GM18526 (cell line): Measurements from ENCODE around the gene UCK2.

Experiments used
- POLR2A ChIP-seq: IDR thresholded peaks from 3 replicates; pipeline ENCODE4 v1.6.1; 2011; ENCODE audit not compliant: insufficient read length; ENCODE audit errors: extremely low read depth

The UCK2 gene

DNA sequence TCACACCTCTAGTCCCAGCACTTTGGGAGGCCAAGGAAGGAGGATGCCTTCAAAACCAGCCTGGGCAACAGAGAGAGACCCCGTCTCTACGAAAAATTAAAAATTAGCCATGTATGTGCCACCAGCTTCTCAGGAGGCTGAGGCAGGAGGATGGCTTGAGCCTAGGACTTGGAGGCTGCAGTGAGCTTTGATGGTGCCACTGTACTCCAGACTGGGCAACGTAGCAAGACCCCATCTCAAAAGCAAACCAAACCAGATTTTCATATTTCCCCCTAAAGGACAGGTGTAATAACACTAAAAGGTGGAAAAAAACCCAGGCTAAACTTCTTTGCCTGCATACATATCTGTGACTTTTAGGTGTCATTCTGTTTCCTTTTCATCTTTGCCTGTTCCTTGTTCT is 3.7 kb downstream of the UCK2 start:
- no peak for TF ChIP-seq POLR2A

DNA sequence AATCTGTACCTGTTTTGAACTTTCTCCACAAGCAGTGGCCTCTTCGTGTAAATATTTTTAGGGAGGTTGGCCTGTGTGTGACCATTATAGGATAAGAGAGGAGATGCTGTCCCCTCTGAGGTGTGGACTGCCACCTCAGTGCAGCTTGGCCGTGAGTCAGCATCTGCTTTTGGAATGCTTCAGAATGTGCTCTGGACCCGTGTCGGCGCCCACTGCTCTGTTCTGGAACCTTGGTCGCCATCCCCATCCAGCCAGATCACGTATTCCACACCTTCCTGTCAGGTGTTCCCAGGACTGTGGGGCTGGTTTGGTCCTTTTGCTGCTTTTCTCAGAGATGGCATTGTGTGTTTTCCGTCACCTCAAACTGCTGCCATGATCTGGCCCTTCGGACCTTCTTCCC is 5.5 kb downstream of the UCK2 start:
- TF ChIP-seq POLR2A, result no peak

DNA sequence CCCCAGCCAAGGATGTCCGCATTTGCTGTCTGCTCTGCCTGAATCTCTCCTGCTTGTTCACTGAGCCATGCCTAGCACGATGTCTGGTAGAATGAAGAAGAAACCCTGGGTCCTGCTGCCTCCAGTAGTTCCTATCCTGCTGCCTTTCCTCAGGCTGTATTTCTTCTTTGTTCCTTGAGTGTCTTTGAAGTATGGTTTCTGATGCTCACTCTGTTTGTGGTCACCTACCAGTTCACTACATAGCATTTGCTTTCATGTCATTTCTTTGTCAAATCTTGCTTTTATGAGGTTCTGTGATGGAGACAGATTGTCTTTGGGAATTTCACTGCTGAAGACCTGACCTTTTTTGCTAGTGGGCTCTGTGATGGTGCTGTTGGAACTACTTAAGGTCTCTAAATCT is 5.9 kb downstream of the UCK2 start:
- no peak for TF ChIP-seq POLR2A

DNA sequence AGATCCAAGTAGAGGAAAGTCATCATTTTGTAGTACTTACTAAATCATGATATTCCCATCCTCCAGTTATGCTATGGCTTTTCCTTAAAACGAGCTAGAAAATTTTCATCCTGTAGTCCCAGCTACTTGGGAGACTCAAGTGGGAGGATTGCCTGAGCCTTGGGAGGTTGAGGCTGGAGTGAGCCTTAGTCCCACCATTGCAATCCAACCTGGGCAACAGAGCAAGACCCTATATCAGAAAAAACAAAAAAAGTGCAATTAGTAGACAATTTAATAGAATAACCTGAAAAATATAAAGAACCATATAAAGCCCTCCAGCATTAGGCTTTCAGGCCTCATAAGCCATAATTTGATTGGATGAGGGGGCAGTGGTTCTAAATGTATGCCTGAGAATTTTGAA is 6.8 kb downstream of the UCK2 start:
- no peak for TF ChIP-seq POLR2A

DNA sequence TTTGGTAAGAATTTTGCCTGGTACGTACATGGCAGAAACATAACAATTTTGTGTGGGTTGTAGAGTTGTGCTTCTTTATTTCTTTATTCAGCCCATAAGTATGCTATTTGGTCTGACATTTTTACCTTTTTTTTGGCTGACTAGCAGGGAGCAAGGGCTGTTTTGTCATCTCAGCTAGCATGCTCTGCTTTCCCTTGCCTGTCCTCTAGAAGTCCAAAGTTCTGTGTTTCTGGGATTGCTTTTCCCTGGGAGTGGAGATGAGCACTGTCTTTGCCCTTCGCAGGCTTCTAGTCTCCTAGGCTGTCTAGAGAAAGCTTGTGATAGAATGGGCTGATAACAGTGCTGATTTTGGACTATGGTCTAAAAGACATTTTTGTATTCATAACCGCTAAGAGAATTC is 7.5 kb downstream of the UCK2 start:
- no peak for TF ChIP-seq POLR2A

DNA sequence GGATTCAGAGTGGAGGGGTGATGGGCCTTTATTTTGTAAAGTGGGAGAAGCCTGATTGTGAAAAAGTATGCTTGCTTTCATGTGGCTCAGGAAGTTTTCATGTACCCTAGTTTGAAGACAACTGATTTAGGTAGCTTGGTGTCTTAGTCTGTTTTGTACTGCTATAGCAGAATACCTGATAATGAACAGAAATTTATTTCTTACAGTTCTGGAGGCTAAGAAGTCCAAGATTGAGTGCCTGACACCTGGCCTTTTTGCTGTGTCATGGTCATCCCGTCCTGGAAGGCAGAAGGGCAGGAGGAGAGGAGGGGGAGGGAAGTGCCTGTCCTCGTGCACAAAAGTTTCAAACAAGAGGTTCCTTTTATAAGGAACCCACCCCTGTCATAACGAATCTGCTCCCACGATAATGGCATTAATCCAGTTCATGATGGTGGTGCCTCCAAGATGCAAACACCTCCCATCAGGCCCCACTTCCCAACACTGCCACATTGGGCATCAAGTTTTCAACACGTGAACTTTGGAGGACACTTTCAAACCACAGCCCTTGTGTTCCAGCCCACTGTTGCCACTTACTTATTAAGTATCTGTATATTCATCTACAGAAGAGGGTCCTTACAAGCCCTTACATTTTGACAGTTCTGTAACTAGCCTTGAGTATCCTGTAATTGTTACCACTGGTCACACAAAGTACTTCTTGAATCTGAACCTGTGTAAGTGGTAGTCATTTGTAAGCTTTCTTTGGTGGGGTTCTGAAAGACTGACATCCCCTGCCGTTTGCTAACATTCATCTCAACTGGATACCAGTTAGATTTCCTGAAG is 9.5 kb downstream of the UCK2 start:
- no peak for TF ChIP-seq POLR2A

DNA sequence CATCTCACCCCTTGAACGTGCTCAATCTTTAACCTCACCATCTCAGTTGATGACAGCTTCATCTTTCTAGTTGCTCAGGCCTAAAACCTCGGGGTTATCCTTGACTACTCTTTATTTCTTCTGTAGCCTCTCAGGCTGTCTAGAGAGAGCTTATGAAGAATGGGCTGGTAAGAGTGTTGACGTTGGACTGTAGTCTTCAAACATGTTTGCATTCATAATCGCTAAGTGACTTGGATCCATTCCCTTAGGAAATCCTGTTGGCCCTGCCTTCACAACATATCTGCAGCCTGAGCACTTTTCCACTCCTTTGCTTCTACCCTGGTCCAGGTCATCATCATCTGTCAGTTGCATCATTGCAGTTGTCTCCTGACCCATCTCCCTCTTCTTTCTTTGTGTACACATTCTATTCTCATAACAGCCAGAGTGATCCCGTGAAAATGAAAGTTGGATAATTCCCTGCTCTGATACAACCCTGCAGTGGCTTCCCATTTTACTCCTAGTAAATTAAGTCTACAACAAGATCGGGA is 10.5 kb downstream of the UCK2 start:
- no peak for TF ChIP-seq POLR2A

DNA sequence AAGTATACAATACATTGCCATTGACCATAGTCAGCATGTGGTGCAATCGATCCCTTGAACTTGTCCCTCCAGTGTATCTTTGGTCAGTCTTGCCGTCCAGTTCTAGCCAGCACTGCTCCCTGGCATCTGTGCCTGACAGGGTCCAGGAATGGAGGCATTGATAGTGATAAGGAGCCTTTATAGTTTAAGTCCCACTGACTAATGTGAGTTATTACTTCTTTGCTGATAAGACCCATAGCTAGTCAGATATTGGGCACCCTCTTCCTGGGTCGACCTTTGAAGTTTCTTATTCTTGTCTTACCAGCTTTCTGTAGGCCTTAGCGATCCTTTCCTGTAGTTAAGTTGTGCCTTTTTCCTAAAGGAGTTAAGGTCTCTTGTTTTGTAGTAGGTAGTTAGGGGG is 13.0 kb downstream of the UCK2 start:
- no peak for TF ChIP-seq POLR2A

DNA sequence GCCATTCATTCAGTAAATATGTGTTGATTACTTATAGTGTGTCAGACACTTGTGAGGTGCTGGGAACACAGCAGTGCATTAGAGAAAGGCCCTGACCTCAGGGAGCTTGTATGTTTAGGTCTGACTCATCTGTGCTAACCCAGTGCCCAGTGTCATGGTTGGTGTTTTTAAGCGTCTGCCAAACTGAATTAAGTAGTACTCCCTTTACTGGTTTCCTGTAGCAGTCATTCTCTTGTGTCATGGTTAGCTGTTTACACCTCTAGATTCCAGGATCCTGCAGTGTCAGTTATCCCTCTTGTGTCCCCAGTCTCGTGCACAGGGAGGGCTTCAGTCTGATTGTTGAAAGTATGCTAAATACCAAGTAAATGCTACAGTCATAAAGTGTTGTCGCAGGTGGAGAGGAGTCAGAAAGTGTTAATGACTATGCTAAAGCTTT is 14.2 kb downstream of the UCK2 start:
- TF ChIP-seq POLR2A, result no peak

DNA sequence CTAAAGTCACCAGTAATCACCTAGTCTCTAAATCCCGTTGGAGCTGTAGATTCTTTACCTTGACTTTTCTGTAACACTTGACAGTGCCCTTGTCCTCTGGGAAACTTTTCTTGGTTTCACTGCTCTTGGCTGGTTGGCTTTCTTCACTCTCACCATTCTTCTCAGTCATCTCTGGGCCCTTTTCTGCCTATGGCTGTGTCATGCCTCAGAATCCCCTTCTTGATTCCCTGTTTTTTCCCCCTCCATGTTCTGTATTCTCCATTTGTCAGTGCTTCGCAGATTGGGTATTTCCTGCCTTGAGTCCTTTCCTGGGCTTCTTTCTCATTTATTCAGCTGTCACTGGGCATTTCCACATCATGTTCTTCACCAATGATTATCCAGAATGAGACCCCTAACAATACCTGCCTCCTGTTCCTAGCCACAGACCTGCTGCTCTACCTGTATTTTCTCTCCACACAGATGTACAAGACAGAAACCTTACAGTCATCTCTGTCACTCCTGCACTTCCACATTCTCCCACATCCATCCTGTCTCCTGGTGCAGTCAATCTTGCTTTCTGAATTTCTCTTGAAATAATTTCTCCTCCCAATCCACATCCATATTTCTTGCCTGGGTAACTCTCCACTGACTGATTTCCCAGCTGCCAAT is 14.7 kb downstream of the UCK2 start:
- no peak for TF ChIP-seq POLR2A

DNA sequence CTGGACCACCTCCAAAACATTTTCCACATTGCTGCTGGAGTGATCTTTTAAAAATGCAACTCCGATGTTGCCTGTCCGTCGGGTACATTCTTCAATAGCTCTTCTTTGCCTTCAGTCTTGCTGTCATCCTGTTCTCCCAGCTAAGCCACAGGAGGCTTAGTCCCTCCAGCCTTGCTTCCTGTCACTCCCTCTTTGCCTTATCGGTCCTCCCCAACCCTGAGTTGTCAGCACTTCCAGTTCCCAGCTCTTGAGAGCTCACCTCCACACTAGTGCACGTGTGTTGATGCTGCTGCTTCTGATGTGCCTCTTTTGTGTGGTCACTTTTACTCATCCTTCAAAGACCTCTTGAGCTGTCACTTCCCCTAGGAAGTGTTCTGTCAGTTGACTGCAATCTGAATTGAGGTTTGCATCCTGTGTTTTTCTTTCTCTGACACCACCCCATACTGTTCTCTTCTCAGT is 15.3 kb downstream of the UCK2 start:
- TF ChIP-seq POLR2A, result no peak

DNA sequence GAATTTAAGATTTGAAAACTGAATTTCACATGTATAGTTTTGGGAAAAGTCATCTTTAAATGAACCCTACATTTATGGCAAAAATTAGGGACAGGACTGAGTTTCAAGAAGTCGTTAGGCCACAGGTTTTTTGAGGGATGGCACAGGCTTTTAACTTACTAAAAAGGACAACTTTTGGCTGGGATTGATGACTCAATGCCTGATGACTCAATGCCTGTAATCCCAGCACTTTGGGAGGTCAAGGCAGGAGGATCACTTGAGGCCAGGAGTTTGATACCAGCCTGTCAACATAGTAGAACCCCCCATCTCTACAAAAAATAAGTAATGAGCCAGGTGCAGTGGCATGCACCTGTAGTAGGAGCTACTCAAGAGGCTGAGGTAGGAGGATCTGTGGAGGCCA is 15.9 kb downstream of the UCK2 start:
- no peak for TF ChIP-seq POLR2A

DNA sequence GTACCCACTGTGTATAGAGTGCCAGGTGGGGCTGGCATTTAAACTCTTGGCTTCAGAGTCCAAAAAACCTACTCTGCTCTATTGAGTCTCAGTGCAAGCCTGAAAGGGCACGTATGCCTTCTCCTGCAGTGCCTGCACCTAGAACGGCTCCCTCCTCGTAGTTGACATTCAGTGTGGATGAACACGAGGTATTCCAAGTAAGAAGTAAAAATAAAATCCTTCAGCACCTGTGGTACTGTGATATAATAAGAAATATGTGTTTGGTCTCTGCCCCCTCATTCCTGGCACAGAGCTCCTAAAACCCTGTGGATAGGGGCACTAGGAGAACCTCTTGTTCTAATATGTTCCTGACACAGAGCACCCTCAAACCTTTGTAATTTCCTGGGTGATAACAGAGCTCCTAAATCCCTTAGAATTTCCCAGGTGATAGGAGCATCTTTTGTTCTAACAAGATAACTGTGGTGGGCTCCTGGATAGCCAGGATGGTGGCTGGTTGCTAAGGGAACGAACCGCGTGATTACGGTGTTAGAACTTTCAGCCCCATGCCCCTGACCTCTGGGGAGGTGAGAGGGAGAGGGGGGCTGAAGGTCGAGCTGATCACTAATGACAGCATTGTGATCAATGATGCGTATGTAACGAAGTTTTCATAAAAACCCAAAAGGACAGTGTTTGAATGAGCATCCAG is 16.8 kb downstream of the UCK2 start:
- TF ChIP-seq POLR2A, result no peak

DNA sequence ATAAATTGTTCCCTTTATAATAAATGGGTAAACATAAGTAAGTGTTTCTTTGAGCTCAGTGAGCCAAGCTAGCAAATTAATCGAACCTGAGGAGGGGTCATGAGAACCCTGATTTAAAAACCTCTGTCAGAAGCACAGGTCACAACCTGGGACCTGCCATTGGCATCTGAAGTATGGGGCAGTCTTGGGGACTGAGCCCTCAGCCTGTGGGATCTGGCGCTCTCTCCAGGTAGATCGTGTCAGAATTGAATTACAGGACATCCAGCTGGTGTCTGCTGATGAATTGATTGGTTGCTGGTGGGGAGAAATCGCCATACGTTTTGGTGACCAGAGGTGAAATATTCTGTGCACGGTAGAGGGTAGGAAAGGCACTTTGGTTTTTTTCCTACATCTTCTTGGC is 17.5 kb downstream of the UCK2 start:
- TF ChIP-seq POLR2A, result no peak

DNA sequence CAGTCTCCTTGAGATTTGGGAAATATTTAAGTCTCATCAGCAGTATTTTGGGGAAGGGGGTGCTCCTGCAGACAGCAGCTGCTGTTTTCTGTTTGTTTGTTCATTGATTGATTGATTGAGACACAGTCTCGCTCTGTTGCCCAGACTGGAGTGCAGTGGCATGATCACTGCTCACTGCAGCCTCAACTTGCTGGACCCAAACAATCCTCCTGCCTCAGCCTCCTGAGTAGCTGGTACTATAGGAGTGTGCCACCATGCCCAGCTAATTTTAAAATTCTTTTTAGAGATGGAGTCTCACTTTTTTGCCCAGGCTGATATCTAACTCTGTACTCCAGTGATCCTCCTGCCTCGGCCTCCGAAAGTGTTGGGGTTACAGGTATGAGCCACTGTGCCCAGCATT is 18.2 kb downstream of the UCK2 start:
- TF ChIP-seq POLR2A, result no peak
